GM23338 (cell line): ENCODE results near the gene PFKFB1. TPM values are rescaled to one million over a fixed set of nuclear protein-coding genes. Genes with fewer than 3 reads are reported as not detected.

Experiments used
- ATAC-seq: fragments of 200-7000 bp; cut with Tn5 transposase; 3 replicates; pipeline ENCODE4 v1.9.1; 2020
- DNase-seq: peaks from one replicate; pipeline ENCODE4 v3.0.0-alpha.2; 2015; ENCODE audit warnings: low spot score
- H2AFZ ChIP-seq: fragments of 200-600 bp; sonication (generic); 2 replicates; pipeline ENCODE4 v1.8.0; 2016; ENCODE audit warnings: antibody characterized with exemption, mild to moderate bottlenecking, moderate library complexity
- H3F3A ChIP-seq: fragments of 200-600 bp; sonication (generic); replicated peaks from 2 replicates; pipeline ENCODE4 v1.8.0; 2017; ENCODE audit warnings: antibody characterized with exemption, mixed run types, low read depth
- H3K27ac ChIP-seq: fragments of 200-600 bp; sonication (generic); 2 replicates; pipeline ENCODE4 v1.6.1; 2016; ENCODE audit warnings: low read depth
- H3K27me3 ChIP-seq: fragments of 200-600 bp; sonication (generic); 2 replicates; pipeline ENCODE4 v1.8.0; 2016; ENCODE audit warnings: mild to moderate bottlenecking, mixed run types, moderate library complexity; ENCODE audit not compliant: insufficient read depth
- H3K36me3 ChIP-seq: fragments of 200-600 bp; sonication (generic); 2 replicates; pipeline ENCODE4 v1.8.0; 2016; ENCODE audit warnings: mild to moderate bottlenecking; ENCODE audit not compliant: insufficient read depth
- H3K4me1 ChIP-seq: fragments of 200-600 bp; sonication (generic); 2 replicates; pipeline ENCODE4 v1.8.0; 2016; ENCODE audit warnings: mild to moderate bottlenecking, moderate library complexity; ENCODE audit not compliant: insufficient read depth
- H3K4me2 ChIP-seq: fragments of 200-600 bp; sonication (generic); 2 replicates; pipeline ENCODE4 v1.7.1; 2017; ENCODE audit warnings: mixed run types
- H3K4me3 ChIP-seq: fragments of 200-600 bp; sonication (generic); 2 replicates; pipeline ENCODE4 v1.6.1; 2016; ENCODE audit warnings: mixed run types
- H3K79me2 ChIP-seq: fragments of 200-600 bp; sonication (generic); replicated peaks from 2 replicates; pipeline ENCODE4 v1.8.0; 2017; ENCODE audit warnings: mild to moderate bottlenecking; ENCODE audit not compliant: insufficient read depth
- H3K9me2 ChIP-seq: fragments of 200-600 bp; sonication (generic); 2 replicates; pipeline ENCODE4 v1.8.0; 2017; ENCODE audit not compliant: insufficient read depth
- H4K20me1 ChIP-seq: fragments of 200-600 bp; sonication (generic); replicated peaks from 2 replicates; pipeline ENCODE4 v1.8.0; 2017; ENCODE audit warnings: mild to moderate bottlenecking; ENCODE audit not compliant: insufficient read depth
- H3K27ac Mint-ChIP-seq: 2 replicates; pipeline ENCODE4 v1.8.0; 2020; ENCODE audit warnings: inconsistent platforms, mild to moderate bottlenecking, moderate library complexity, mixed read lengths
- H3K27me3 Mint-ChIP-seq: 3 replicates; pipeline ENCODE4 v1.8.0; 2022; ENCODE audit warnings: low read depth, mild to moderate bottlenecking, moderate library complexity, mixed read lengths, inconsistent platforms; ENCODE audit not compliant: insufficient read depth, poor library complexity
- H3K36me3 Mint-ChIP-seq: 3 replicates; pipeline ENCODE4 v1.8.0; 2021; ENCODE audit warnings: low read depth, mild to moderate bottlenecking, inconsistent platforms, moderate library complexity, mixed read lengths
- H3K4me1 Mint-ChIP-seq: 3 replicates; pipeline ENCODE4 v1.8.0; 2020; ENCODE audit warnings: mild to moderate bottlenecking, inconsistent platforms, mixed read lengths
- H3K4me3 Mint-ChIP-seq: 3 replicates; pipeline ENCODE4 v1.8.0; 2021; ENCODE audit warnings: moderate library complexity, mild to moderate bottlenecking, inconsistent platforms, mixed read lengths
- H3K9me3 Mint-ChIP-seq: 3 replicates; pipeline ENCODE4 v1.8.0; 2020; ENCODE audit warnings: moderate library complexity, mild to moderate bottlenecking, inconsistent platforms, mixed read lengths
- CREB1 ChIP-seq: fragments of 250-450 bp; sonication (Bioruptor Pico); IDR thresholded peaks from 2 replicates; pipeline ENCODE4 v1.5.0; 2020; ENCODE audit warnings: low read depth, mild to moderate bottlenecking, moderate library complexity
- CTCF ChIP-seq, 2 experiments: fragments of 200-600 bp in 1 of 2; sonication (generic) in 1 of 2; conservative IDR thresholded peaks; 2 replicates each; pipeline versions ENCODE4 v1.5.1 to v1.6.1; 2016 to 2017; ENCODE audit warnings: antibody characterized with exemption in 2 of 2, low read depth in 2 of 2, mild to moderate bottlenecking in 2 of 2, moderate library complexity in 1 of 2
- EZH2 ChIP-seq: fragments of 200-600 bp; sonication (generic); IDR thresholded peaks from one replicate; pipeline ENCODE4 v1.8.0; 2017; ENCODE audit warnings: antibody characterized with exemption, mild to moderate bottlenecking, low read depth; ENCODE audit not compliant: unreplicated experiment
- EZH2phosphoT487 ChIP-seq: fragments of 200-600 bp; sonication (generic); IDR thresholded peaks from one replicate; pipeline ENCODE4 v1.8.1; 2018; ENCODE audit warnings: antibody characterized with exemption; ENCODE audit not compliant: unreplicated experiment
- JUNB ChIP-seq: IDR thresholded peaks from one replicate; pipeline ENCODE4 v1.6.1; 2016; ENCODE audit warnings: antibody characterized with exemption; ENCODE audit not compliant: unreplicated experiment
- NANOG ChIP-seq: IDR thresholded peaks from 2 replicates; pipeline ENCODE4 v1.6.1; 2016; ENCODE audit warnings: antibody characterized with exemption, borderline replicate concordance
- POLR2AphosphoS5 ChIP-seq: IDR thresholded peaks from 2 replicates; pipeline ENCODE4 v1.6.1; 2016; ENCODE audit warnings: antibody characterized with exemption, low read depth
- REST ChIP-seq: IDR thresholded peaks from one replicate; pipeline ENCODE4 v1.6.1; 2018; ENCODE audit warnings: antibody characterized with exemption; ENCODE audit not compliant: unreplicated experiment
- STAT1 ChIP-seq: IDR thresholded peaks from one replicate; pipeline ENCODE4 v1.6.1; 2016; ENCODE audit warnings: antibody characterized with exemption; ENCODE audit not compliant: unreplicated experiment
- ZNF114 ChIP-seq: fragments of 250-450 bp; sonication (Bioruptor Pico); IDR thresholded peaks from 2 replicates; pipeline ENCODE4 v1.5.0; 2020; ENCODE audit warnings: mild to moderate bottlenecking, moderate library complexity
- ZNF331 ChIP-seq: fragments of 250-450 bp; sonication (Bioruptor Pico); IDR thresholded peaks from 2 replicates; pipeline ENCODE4 v1.5.0; 2020; ENCODE audit warnings: low read depth, mild to moderate bottlenecking, moderate library complexity
- ZNF462 ChIP-seq: fragments of 250-450 bp; sonication (Bioruptor Pico); IDR thresholded peaks from 2 replicates; pipeline ENCODE4 v1.5.0; 2020; ENCODE audit warnings: mild to moderate bottlenecking, moderate library complexity
- polyA plus RNA-seq: library from polyadenylated mRNA; unstranded; fragments of >200 nt; fragmentation: Nextera tagmentation; extraction: Ambion mirVana; gene quantifications from 2 replicates; pipeline ENCODE4 v1.2.1, GENCODE V29; 2016
- total RNA-seq: library from RNA; depleted of rRNA; stranded (reverse); fragments of >200 nt; shearing (Covaris generic); gene quantifications from 2 replicates; pipeline ENCODE4 v1.2.3, GENCODE V29; 2014
- TF ChIP-seq, protein P1 (sequence below): IDR thresholded peaks from 2 replicates; pipeline ENCODE4 v1.6.1; 2016; ENCODE audit warnings: antibody characterized with exemption

PFKFB1 gene
- total and polyA plus RNA-seq, 2 experiments from 2014 or later, result not detected

GRCh38 chrX:54980334-54980733 lies 13.7 kb downstream of the PFKFB1 start (continued):
- TF ChIP-seq, protein P1, sequence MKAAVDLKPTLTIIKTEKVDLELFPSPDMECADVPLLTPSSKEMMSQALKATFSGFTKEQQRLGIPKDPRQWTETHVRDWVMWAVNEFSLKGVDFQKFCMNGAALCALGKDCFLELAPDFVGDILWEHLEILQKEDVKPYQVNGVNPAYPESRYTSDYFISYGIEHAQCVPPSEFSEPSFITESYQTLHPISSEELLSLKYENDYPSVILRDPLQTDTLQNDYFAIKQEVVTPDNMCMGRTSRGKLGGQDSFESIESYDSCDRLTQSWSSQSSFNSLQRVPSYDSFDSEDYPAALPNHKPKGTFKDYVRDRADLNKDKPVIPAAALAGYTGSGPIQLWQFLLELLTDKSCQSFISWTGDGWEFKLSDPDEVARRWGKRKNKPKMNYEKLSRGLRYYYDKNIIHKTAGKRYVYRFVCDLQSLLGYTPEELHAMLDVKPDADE, result no peak

DNA sequence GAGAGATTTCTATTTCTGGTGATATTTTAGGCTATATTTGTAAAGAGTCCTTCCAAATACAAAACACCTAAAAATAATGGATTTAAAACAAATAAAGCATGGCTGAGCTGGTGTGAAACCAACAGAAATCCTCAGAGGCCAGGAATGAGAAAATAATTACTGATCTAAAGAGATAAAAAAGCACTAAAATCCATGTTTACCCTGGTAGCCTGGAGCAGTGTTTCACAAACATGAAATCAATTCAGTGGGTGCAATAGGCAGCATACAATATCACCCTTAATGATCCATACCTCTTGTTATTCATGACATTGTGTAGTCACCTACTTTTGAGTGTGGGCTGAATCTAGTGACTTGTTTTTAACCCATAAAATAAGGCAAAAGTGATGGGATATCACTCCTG lies 14.6 kb downstream of the PFKFB1 start:
- no peak overlapping the region for H3K27ac Mint-ChIP-seq
- Histone ChIP-seq H3K4me1 (no peaks in the 10 kb centered on the region), H2AFZ (no peak overlapping the region), H3K79me2 (no peaks in the 10 kb centered on the region), H3K9me2 (no peaks in the 10 kb centered on the region), H3K36me3 (no peaks in the 10 kb centered on the region), H3K27ac (no peak overlapping the region), H3K27me3 (no peaks in the 10 kb centered on the region), H4K20me1 (no peaks in the 10 kb centered on the region), H3K4me2 (no peak overlapping the region), H3K4me3 (no peak overlapping the region), H3F3A (no peaks in the 10 kb centered on the region)
- H3K36me3 Mint-ChIP-seq, result no peaks in the 10 kb centered on the region
- DNase-seq (no peak), ATAC-seq (no peak)
- H3K9me3 Mint-ChIP-seq, result no peaks in the 10 kb centered on the region
- no peaks in the 10 kb centered on the region for H3K27me3 Mint-ChIP-seq
- H3K4me3 Mint-ChIP-seq, result no peak overlapping the region
- no peaks in the 10 kb centered on the region for H3K4me1 Mint-ChIP-seq
- TF ChIP-seq EZH2phosphoT487 (no peak), STAT1 (no peak), NANOG (no peak), ZNF114 (no peak), ZNF462 (no peak), CTCF (conservative IDR thresholded peaks at IDR 0.05; ENCODE audit: low read depth in 2 of 2) (no peak), REST (no peak), ZNF331 (CRISPR knock-in tag) (no peak), EZH2 (no peak), JUNB (no peak), POLR2AphosphoS5 (no peak), CREB1 (CRISPR knock-in tag) (no peak)
